GM21526 (cell line): ENCODE data around the gene DDX17.

Experiments
- ATAC-seq: cut with Tn5 transposase; IDR thresholded peaks from one replicate; pipeline ENCODE4 v1.9.1; 2021; ENCODE audit warnings: moderate library complexity; ENCODE audit not compliant: unreplicated experiment, low FRiP score

DDX17 gene

GRCh38 chr22:38467904-38468442, 38.1 kb downstream of the DDX17 start, which contains the start of gene KDELR3:
KDELR3 (plus strand) TSS chr22:38468096; CDS start chr22:38468234, 138 bp downstream.
- no peak for ATAC-seq

GRCh38 chr22:38467438-38467903, 38.6 kb downstream of the DDX17 start:
- ATAC-seq = no peak

- ATAC-seq = no peak
Measured at GRCh38 chr22:38465673-38466490, 40.2 kb downstream of the DDX17 start.

- ATAC-seq = no peak
Measured at GRCh38 chr22:38464992-38465672, 41.0 kb downstream of the DDX17 start.

GRCh38 chr22:38462960-38463784, 42.9 kb downstream of the DDX17 start:
- no peak for ATAC-seq

GRCh38 chr22:38461414-38462081, 44.6 kb downstream of the DDX17 start:
- no peak for ATAC-seq

GRCh38 chr22:38461057-38461413, 45.1 kb downstream of the DDX17 start:
- no peak for ATAC-seq

- ATAC-seq = no peak
Measured at GRCh38 chr22:38460426-38460840, 45.7 kb downstream of the DDX17 start.

- no peak for ATAC-seq
Measured at GRCh38 chr22:38456841-38457699, 49.0 kb downstream of the DDX17 start.

GRCh38 chr22:38456272-38456835, 49.8 kb downstream of the DDX17 start:
- ATAC-seq = no peak

GRCh38 chr22:38455530-38456271, 50.4 kb downstream of the DDX17 start:
- no peak for ATAC-seq

- ATAC-seq = no peak
Measured at GRCh38 chr22:38455076-38455529, 51.0 kb downstream of the DDX17 start, which contains the start of gene KCNJ4. KCNJ4 (minus strand) TSS chr22:38455199; CDS start chr22:38428132, 27,067 bp downstream.

- ATAC-seq = no peak
Measured at GRCh38 chr22:38454353-38455075, 51.6 kb downstream of the DDX17 start.

GRCh38 chr22:38453996-38454352, 52.1 kb downstream of the DDX17 start:
- no peak for ATAC-seq

GRCh38 chr22:38453066-38453672, 52.9 kb downstream of the DDX17 start:
- no peak for ATAC-seq

- no peak for ATAC-seq
Measured at GRCh38 chr22:38452373-38453065, 53.6 kb downstream of the DDX17 start.
